Measurements from ENCODE around the gene NABP2. TPM values are rescaled to one million over a fixed set of nuclear protein-coding genes. Genes with fewer than 3 reads are reported as not detected.

NABP2 gene
- total RNA-seq (ENCODE audit: low replicate concordance), result 37.5 and 40.0 TPM in 2 replicates
- long read RNA-seq, transcript NABP2-201 (7 exons, 1,417 nt), result major isoform, 35 of 39 reads
- long read RNA-seq, partial matches to known transcripts, result 0 of 39 reads
- long read RNA-seq, other reads (novel, unspliced or antisense), result 2 of 39 reads

DNA sequence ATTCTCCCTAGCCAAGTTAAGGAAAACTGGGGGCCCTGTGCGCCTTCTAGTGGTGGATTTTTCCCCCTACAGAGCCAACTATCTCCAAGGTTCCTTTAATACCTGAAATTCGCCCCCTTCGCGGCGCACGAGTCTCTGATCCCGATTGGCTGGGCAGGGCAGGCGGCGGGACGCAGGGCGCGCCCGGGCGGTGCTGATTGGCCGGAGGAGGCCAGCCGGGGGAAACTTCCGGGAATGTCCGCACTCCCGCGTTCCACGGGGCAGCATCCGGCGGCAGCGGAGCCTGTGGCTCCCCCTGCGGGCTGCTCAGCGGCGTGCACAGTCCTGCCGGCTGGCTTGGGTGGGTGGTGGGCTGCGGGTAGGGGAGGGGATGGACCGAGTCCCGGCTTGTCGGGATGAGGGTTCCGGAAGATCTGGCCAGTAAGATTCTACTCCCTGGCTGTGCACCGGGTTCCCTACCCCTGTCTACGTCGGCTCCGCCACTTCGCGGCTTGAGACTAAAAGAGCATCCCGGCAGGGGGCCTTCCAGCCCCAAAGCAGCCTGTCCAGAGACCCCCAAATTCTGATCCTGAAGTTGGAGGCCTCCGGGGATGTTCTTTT is at the start of gene NABP2:
TSS of gene NABP2 (plus strand) at position 241 of the 600 bp plus-strand sequence. CDS start 515 bp downstream, outside the sequence.
- H3K4me1 Mint-ChIP-seq (ENCODE audit: unreplicated experiment), result peaks cover 36% of the 10 kb centered on the region
- H3K27me3 Mint-ChIP-seq, result no peaks in the 10 kb centered on the region
- peak within 1 kb of the TSS; percentile 88 for H3K4me3 Mint-ChIP-seq
- peak within 1 kb of the TSS; percentile 95 for H3K27ac Mint-ChIP-seq
- peak; percentile 99 for DNase-seq (ENCODE audit: extremely low spot score, unreplicated experiment)
- TF ChIP-seq, protein P1, sequence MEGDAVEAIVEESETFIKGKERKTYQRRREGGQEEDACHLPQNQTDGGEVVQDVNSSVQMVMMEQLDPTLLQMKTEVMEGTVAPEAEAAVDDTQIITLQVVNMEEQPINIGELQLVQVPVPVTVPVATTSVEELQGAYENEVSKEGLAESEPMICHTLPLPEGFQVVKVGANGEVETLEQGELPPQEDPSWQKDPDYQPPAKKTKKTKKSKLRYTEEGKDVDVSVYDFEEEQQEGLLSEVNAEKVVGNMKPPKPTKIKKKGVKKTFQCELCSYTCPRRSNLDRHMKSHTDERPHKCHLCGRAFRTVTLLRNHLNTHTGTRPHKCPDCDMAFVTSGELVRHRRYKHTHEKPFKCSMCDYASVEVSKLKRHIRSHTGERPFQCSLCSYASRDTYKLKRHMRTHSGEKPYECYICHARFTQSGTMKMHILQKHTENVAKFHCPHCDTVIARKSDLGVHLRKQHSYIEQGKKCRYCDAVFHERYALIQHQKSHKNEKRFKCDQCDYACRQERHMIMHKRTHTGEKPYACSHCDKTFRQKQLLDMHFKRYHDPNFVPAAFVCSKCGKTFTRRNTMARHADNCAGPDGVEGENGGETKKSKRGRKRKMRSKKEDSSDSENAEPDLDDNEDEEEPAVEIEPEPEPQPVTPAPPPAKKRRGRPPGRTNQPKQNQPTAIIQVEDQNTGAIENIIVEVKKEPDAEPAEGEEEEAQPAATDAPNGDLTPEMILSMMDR (conservative IDR thresholded peaks at IDR 0.05), result peak; percentile 88
- H3K36me3 Mint-ChIP-seq, result no peaks in the 10 kb centered on the region
- H3K9me3 Mint-ChIP-seq, result no peaks in the 10 kb centered on the region

DNA sequence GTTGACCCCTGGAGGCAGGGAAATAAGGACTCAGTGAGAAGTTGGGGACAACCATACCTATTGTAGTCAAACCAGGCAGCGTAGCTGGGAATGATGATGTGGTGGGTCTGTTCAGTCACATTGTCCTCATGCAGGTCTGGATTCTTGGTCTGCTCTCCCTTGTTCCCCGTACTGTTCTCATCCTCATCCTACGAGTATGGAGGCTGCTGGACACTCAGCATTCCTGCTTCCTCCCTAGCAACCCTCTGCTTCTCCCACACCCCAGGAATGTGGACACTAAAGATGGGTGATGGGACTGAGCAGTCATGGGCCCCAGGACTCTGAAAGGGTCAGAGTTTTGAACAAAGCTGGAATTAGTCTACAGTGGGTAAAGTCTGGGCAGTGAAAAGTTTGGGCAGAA is 45.8 kb upstream of the NABP2 start:
- no peaks in the 10 kb centered on the region for H3K27me3 Mint-ChIP-seq
- no peak overlapping the region for H3K27ac Mint-ChIP-seq
- TF ChIP-seq, protein P1 (conservative IDR thresholded peaks at IDR 0.05), result no peak
- no peaks in the 10 kb centered on the region for H3K9me3 Mint-ChIP-seq
- H3K4me1 Mint-ChIP-seq (ENCODE audit: unreplicated experiment), result no peaks in the 10 kb centered on the region
- DNase-seq (ENCODE audit: extremely low spot score, unreplicated experiment), result no peak
- H3K4me3 Mint-ChIP-seq, result no peak overlapping the region
- peaks cover 55% of the 10 kb centered on the region for H3K36me3 Mint-ChIP-seq

DNA sequence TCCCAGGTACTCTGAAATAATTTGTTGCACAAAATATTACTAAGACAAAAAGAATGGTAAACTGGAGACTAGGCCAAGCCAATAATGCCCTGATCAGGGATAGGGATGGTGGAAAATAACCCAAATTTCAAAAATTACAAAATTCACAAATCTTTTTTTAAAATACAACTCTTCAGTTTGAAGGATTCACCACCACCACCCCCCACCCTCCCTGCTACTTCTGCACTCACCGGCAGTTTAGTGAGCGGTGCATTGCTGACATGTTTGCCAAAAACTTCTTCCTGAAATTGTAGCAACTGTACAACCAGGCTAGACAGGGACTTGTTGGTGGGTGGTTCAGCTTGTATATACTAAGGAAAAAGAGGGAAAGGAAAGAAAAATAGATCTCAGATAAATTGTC is 37.2 kb upstream of the NABP2 start:
- no peak for DNase-seq (ENCODE audit: extremely low spot score, unreplicated experiment)
- TF ChIP-seq, protein P1 (conservative IDR thresholded peaks at IDR 0.05), result no peak
- Mint-ChIP-seq H3K4me3 (peak overlapping the region; percentile 93), H3K36me3 (peaks cover 15% of the 10 kb centered on the region), H3K9me3 (no peaks in the 10 kb centered on the region), H3K4me1 (ENCODE audit: unreplicated experiment) (peaks cover 20% of the 10 kb centered on the region), H3K27ac (no peak overlapping the region), H3K27me3 (peaks cover 7% of the 10 kb centered on the region)

DNA sequence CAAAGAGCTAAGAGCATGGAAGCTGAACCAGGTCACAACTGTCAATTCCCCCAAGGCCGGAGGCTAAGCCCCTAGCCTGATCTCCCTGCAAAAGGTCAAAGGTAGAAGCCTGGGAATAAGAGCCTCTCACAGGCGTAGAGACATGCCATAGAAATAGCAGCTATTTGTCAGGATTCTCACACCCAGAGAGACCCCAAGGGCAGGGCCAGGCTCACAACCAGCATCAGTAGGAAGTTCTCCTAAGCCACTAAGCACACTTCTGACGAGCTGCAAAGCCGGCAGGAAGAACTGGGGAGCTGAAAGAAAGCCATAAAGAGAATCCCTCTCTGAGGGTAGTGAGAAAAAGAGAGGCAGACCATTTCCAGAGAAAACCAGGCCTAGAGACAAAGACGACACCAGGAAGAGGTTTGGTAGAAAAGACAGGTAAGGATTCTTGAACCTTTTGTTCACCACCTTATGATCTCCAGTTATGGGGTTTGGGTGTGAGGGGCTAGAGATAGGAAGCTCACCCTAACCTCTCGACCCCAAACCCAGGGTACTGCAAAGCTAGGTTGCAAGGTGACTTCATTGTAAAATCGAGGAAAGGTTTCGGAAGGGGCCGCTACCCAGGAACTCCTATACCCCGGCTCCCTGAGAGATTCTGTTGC is 35.9 kb upstream of the NABP2 start:
- no peak for DNase-seq (ENCODE audit: extremely low spot score, unreplicated experiment)
- Mint-ChIP-seq H3K4me3 (peak overlapping the region; percentile 93), H3K4me1 (ENCODE audit: unreplicated experiment) (peaks cover 26% of the 10 kb centered on the region), H3K27ac (peak overlapping the region; percentile 88), H3K27me3 (peaks cover 7% of the 10 kb centered on the region), H3K36me3 (peaks cover 18% of the 10 kb centered on the region), H3K9me3 (no peaks in the 10 kb centered on the region)
- TF ChIP-seq, protein P1 (conservative IDR thresholded peaks at IDR 0.05), result no peak

DNA sequence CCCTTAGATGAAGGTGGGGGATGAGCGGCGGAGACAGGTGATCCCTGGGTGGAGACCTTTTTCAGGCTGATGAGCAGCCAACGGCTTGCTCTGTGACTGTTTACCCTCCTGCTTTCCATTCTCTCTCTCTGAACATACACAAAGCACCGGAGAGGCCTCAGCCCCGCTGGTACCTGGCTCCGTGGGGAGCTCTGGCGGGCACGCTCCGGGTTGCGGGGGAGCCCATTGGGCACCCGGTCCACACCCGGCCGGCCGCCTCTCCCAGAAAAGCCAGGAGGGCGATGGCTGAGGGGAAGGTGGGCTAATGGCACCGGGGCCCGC is 35.4 kb upstream of the NABP2 start:
- no peak for DNase-seq (ENCODE audit: extremely low spot score, unreplicated experiment)
- Mint-ChIP-seq H3K9me3 (no peaks in the 10 kb centered on the region), H3K36me3 (peaks cover 20% of the 10 kb centered on the region), H3K27me3 (peaks cover 7% of the 10 kb centered on the region), H3K4me1 (ENCODE audit: unreplicated experiment) (peaks cover 26% of the 10 kb centered on the region), H3K4me3 (peak overlapping the region; percentile 93), H3K27ac (peak overlapping the region; percentile 88)
- TF ChIP-seq, protein P1 (conservative IDR thresholded peaks at IDR 0.05), result no peak

All from type B pancreatic cell (in vitro differentiated cells).